Medulla oblongata (tissue), 1 donor: ENCODE results near the gene CPNE6.

Experiments
- DNase-seq: peaks from one replicate; pipeline ENCODE4 v3.0.0-alpha.2; 2015; ENCODE audit errors: extremely low spot score

CPNE6 gene

DNA sequence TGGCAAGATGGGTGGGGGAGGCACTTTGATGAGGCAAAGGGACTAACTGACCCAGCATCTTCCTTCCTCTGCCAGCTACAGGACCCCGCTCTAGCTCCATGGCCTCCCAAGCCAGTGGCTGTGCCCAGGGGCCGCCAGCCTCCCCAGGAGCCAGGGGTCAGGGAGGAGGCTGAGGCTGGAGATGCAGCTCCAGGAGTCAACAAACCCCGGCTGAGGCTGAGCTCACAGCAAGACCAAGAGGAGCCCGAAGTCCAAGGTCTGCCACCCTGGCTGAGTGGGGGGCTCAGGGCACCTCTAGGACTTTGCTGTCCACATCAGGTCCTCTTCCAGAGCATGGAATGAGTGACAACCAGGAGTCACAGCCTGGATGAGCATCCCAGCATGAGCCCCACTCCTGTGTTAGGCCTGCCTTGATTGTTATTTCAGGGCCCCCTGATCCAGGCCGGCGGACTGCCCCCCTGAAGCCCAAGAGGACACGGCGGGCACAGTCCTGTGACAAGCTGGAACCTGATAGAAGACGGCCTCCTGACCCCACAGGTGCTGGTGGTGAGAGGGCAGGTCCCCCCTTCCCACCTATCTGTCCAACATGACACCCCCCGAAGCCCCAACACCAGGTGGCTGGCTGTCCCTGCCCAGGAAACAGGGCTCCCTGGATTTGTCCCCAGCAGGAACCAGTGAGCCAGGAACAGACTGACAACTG lies 2.5 kb upstream of the CPNE6 start:
- no peak for DNase-seq

DNA sequence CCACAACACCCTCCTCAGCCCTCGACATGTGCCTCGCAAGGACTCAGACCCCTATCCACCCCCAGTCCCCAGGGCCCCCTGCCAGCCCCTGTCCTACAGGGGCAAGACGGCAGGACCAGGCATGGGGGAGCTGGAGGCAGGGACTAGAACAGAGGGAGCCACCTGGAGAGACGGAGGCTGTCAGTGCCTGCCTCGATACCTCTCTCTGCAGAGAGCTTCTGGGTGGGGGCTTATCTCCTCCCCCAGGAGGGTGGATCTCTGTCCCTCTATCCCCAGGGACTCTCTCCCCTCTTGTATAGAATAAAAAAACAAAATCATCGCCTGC lies 2.0 kb upstream of the CPNE6 start:
- DNase-seq, result no peak

DNA sequence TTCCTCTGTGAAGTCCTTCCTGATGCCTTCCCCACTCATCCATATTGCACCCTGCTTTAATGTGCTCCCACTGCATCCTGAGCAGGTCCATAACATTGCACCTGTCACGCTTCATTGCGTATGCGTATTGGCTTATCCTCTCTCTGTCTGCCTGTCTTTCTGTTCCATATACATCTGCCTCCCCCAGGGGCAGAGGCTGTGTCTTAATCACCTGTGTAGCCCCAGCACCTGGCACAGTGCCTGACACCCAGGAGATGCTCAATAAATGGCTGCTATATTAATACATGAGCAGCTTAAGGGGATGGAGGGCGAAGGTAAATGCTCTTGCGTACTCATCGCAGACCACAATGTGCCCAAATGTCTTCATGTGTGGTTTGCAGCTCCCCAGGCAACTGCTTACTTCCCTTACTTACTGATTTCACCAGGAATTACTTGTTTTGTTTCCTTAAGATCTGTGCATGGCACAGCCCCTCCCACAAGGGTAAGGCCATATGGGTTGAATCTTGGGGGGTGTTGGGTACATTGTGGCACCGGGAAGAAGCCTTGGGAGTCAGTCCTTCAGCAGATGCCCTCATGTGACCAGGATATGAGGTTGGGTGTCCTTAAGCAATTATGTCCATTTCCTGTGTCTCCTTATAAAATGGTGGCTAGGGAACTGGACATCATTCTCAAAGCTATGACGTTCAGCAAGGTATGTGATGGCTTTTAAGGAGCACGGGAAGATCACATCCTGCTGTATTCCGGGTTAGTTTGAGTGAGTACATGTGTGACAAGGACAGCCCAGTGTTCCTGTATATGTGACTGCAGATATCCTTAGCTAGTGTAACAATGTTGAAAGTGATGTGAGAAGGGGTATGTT lies 848 bp upstream of the CPNE6 start:
- no peak for DNase-seq

DNA sequence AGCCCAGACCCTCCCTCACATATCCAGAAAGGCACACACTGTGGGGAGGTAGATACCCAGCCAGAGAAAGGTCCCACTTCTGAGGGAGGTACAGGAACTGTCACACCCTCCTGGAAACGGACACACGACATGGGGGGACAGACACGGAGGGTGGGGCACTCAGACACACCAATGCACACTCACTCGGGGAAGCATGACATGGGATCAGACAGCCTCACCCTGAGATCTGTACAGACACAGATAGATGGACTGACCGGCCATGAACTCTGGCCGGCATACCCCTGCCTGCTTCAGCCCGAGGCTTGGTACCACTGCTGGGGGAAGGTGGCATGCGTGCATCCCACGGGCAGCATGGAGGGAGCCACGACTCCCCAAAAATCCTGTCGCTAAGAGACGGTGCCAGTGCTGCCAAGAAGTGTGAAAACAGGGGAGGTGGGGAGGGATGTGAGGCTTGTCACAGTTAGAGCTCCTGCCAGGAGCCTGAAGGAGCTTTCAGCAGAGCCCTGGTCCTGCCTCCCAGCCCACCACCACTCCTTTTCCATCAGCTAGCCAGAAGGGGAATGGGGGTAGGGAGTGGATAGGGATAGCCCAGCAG lies 571 bp downstream of the CPNE6 start:
- no peak for DNase-seq

DNA sequence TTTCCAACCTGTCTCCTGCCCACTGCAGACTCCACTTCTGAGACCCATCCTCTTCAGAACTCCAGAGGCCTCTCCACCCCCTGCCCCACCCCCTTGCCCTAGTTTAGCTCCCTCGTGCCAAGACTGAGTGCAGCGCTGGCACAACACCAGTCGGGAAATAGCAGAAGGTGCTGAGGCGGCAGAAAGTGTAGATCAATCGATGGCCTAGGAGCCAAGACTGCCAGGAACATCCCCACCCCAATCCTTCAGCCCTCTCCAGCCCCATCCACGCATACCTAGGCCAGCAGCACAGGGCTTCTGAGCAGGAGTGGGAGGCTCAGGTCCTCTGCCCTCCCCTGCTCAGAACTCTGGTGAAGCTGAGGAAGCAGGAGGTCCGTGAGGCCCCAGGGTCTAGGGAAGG lies 1.1 kb downstream of the CPNE6 start:
- peak; percentile 57 for DNase-seq

DNA sequence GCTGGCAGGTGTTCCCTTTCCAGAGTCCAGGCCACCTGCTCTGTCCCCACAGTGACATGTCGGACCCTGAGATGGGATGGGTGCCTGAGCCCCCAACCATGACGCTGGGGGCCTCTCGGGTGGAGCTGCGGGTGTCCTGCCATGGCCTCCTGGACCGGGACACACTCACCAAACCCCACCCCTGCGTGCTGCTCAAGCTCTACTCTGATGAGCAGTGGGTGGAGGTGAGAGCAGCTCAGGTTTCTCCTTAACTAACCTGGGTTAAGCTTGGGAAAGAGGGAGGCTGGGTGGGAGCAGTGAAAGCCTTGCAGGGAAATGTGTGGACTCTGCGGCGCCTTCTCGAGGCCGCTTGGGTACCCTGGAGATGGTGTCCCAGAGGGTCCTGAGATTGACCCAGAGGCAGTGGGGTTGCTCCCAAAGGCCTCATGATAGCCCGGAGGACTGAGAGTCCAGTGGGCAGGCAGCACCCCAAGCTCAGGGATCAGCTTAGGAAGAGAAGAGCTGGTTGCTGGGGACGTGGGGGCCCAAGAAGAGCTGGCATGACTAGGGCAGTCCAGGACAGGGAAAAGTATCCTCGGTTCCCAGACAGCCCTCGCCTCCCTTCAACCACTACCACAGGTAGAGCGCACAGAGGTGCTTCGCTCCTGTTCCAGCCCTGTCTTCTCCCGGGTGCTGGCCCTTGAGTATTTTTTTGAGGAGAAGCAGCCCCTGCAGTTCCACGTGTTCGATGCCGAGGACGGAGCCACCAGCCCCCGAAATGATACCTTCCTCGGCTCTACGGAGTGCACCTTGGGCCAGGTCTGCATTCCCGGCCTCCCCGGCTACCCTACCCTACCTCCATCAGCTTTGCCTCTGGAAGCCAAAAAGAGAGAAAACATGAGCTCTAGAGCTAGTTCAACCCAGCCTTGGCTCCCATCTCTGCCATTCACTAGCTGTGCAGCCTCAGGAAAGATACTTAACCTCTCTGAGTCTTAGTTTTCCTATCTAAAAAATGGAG lies 1.8 kb downstream of the CPNE6 start:
- DNase-seq, result no peak

DNA sequence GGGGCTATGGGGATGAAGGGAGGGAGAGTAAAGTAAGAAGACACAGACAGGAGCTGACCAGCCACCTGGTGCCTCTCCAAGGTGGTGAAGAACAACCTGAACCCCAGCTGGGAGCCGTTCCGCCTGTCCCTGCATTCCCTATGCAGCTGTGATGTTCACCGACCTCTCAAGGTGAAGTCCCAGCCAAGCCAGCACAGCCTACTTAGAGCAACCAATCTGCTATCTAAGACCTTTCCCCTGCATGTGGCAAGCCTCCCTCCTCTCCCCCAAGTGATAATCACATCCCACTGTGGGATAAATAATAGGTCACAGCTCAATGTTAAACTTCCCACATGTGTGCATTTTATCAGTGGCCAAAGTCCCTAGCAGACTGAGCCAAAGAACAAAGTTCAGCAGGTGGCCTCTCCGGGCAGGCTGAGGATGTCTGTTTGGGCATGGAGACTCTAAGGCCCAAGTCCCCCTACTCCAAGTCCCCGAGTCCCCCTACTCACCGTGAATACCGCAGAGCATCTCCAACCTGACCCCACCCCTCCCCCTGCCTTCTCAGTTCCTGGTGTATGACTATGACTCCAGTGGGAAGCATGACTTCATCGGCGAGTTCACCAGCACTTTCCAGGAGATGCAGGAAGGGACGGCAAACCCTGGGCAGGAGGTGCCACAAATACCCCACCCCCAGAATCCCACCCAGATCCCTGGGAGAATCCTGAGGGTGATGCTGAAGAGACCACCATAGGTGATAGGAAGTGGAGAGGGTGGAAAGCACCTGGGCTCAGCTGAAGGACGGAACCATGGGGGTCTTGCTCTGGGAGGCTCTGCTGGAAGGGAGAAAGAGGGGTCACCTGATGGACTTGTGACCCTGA lies 3.5 kb downstream of the CPNE6 start:
- no peak for DNase-seq

DNA sequence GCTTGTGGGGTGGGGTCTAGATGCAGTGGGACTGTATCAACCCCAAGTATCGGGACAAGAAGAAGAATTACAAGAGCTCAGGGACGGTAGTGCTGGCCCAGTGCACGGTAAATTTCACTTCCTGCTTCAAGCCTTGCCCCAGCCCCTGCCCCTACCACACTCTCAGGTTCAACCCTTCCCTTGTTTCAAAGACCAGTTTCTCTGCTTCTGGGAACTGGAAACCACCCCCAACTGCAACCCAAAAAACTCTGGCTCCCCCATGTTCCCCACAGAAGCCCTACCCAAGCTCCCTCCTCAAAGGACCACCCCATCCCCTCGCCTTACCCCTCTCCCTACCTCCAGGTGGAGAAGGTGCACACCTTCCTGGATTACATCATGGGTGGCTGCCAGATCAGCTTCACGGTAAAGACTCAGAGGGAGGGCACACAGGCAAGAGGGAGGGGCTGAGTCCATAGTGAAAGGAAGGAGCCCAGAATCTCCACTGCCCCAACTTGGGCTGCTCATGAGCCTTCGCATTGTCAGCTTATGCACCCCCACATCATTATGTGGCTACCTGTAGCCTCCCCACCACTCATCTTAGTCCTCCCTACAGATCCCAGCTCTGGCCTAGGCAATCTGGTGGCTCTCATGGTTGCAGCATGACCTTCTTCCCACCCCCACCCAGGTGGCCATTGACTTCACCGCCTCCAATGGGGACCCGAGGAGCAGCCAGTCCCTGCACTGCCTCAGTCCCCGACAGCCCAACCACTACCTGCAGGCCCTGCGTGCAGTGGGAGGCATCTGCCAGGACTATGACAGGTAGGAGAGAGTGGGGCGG lies 4.3 kb downstream of the CPNE6 start:
- DNase-seq, result no peak

DNA sequence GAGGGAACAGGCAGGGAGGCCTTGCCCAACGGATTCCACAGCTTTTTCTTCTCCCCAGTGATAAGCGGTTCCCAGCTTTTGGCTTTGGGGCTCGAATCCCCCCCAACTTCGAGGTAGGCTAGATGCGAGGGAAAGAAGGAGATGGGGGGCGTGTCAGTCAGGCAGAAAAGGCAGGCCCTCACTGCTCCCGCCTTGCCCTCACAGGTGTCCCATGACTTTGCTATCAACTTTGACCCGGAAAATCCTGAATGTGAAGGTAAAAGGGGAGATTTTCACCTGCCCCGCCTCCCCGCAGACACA lies 4.9 kb downstream of the CPNE6 start:
- DNase-seq, result no peak

DNA sequence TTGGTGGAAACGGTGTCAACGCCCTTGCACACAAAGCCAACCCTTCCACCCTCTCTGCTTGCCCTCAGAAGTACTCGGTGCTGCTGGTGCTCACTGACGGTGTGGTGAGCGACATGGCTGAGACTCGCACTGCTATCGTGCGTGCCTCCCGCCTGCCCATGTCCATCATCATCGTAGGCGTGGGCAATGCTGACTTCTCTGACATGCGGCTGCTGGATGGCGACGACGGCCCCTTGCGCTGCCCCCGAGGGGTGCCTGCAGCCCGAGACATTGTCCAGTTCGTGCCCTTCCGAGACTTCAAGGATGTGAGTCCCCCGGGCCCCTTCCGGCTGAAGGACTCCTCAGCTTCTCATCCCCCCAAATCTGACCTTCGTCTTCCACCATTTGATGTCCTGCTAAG lies 5.7 kb downstream of the CPNE6 start:
- no peak for DNase-seq

DNA sequence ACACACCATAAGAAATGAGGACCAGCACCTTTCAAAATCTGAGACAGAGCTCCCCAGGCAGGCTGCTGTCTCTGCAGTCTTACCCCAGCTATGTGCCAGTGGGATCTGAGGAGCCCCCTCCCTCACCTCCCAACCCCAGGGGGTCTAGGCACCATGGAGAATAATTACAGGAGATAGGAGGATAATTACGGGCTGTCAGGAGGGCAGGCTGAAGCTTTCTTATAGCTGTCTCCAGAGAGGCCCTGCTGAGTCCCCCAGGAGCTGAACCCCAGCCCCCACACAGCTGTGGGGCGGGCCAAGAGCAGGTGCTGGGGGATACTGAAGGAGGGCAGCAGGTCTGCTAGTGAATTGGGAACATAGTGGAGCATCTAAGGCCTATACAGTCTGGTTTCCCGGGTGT lies 6.8 kb downstream of the CPNE6 start:
- DNase-seq, result no peak

DNA sequence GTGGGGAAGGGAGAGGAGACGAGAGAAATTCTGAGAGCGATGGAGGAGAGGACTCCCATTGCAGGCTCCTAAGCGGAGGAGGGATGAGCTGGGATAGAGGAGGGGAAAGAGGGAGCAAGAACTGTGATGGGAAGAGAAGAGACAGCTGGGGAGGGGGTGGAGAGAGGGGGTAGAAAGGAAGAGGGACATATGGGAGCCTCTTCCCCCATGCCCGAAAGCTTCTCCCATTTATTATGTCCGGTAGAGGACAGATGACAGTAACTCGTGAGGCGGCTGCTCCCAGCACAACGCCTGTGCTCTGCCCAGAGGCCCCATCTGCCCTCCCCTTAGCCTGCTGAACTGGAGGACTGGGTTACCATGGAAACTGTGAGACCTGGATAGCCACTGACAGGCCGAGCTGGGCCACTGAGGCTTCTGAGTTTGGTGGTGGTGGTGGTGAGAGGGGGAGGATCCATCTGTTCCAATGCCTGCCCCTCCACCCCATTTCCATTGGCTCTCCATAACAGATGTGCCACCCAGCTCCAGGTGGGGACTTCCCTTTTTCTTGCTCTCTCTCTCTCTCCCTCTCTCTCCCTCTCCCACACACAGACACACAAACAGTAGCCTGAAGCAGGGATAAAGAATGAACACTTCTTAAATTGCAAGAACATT lies 8.3 kb downstream of the CPNE6 start:
- DNase-seq, result peak; percentile 35

DNA sequence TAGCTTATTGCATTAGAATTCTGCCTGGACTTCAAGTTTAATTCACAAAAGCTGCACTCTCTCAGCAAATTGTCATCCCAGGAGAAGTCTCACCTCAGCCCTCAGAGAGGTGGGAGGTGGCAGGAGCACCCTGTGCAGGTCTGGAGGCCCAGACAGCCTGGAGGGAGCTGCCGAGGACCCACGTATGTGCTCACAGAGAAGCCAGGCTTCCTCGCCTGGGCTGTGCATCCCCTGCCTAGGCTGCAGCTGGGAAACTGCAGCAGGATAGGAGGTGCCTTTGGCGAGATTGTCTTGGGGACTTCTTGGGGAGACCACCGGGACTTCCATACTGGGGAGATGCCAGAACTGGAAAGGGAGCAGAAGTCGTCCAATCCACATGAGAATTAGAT lies 8.8 kb downstream of the CPNE6 start:
- DNase-seq, result no peak

DNA sequence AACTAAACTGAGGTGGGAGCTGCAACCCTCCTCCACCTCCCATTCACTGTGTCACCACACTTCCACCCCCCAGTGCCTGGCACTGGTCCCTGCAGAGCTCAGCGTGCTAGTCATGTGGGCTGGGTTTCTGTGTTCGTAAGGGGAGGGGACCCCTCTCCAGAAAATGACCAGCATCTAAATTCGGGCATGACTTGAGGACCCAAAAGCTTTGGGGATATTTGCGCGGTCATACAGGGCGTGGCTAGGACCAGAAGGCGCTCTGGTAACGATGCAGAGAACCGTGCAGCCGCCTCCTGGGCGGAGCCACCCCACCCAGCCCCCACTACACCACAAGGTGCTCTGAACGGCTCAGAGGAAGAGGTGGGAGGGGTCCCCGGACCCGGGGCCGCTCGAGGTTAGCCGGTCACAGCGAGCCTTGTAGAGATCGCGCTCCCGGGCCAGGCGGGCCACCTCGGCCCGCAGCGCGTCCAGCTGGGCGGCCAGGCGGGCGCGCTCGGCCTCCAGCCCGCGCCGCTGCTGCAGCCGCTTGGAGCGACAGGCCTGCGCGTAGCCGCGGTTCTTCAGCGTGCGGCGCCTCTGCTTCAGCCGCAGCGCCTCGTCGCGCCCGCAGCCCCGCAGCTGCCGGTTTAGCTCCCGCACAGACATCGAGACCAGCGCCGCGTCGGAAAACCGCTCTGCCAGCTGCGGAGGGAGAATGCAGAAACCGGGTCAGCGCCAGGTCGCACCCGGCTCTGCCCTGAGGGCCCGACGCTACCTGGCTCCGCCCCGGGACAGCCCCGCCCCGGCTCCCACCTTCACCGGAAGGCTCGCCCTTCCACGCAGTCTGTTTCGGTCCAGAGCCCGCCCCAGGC lies 9.8 kb downstream of the CPNE6 start:
- peak; percentile 78 for DNase-seq

DNA sequence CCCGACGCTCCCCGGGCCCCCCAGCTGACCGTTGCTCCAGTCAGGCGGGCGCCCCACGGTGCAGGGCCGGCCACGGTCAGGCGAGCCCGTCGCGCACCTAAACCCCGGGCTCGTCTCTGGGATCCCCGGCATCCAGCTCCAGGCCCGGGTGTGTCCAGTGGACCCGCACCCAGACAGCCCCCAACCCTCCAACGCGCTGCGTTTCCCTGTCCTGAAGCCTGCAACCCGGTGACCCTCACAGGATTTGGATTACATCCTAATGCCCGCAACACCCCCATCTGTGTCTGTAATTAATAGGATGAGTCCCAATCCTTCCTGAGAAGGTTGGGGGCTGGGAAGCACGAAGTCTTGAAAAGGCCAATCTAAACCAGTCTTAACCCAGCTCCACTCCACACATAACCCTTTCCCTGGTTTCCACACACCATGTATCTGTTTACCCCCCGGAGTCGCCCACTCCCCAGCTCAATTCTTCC lies 10.4 kb downstream of the CPNE6 start:
- DNase-seq, result no peak

DNA sequence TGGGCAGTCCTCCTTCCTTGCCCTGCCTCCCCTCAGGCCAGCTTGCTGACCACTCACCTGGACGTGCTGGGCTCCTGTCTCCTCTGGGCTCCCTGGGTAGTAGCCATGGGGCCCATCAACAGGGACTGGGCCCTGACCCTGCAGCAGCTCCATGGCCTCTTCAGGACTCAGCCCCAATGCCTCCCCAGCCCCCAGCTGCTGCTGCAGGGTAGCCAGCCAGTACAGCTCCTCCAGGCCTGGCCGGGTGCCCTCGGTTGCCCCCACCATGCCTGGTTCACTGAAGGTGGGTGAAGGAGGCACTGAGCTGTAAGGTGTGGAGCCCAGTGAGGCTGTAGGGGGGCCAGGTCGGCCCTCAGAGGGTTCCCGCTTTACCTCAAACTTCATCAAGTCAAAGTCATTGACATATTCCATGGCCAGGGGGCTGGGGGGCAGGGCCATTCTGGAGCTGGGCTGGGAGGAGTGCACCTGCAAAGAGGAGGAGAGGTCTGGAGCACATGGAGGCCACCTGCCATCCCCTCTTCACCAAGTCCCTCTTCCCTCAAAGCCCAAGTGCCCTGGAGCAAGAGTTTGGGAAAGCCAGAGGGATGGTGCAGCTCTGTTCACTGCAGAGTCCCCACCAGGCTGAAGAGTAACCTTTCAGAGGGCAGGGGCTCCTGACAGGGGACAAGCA lies 11.2 kb downstream of the CPNE6 start:
- DNase-seq, result no peak

DNA sequence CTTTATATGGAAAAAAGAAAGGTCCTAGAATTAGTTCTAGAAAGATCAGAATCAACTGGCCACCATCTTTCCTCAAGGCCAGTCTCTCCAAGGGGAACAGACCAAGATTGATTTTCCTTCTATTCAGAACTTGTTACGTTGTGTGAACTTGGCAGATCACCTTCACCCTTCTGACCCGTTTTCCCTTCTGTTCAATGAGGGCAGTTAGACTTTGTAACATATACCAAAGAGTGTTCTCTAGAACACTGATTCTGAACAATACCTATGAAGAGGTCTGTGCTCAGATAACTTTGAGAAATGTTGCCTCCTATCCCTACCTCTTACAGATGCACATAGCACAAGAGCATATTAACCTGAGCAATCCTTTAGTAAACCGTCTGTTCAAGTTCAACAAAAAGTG lies 12.1 kb downstream of the CPNE6 start:
- no peak for DNase-seq

DNA sequence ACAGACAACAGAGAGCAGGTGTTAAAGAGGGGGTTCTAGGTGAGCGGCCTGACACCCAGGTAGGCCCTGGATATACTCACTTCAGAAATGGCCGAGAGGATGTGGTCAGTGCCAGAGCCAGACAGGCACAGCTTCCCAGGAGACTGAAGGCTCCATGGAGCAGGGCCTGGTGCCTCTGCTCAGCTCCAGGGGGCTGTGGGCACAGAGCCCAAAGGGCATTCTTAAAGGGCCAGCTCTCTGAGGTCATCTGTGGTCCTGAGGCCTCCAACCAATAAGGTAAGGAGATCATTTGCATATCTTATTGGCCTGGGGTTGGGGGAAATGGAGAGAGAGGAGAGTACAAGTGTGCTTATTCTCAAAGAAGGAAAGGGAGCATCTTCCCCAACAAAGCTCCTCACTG lies 13.1 kb downstream of the CPNE6 start:
- DNase-seq, result no peak
